RWPE1 (cell line): ENCODE data around the gene BAZ1B.
"Not testable (repeated sequence)": the region's sequence is repeated elsewhere in the genome, so short reads cannot be mapped to it uniquely, and the experiment has no call there.

Experiments used
- CTCF ChIA-PET: fragments of 350-600 bp; sonication (Branson Sonifier 250); formaldehyde crosslinking; extraction: SDS; loops from one replicate; lab custom pipeline; 2021; lab: Yijun Ruan, JAX
- POLR2A ChIA-PET: fragments of 400-600 bp; formaldehyde crosslinking; extraction: SDS; loops from one replicate; lab custom pipeline; 2020; ENCODE audit warnings: antibody characterized with exemption; ENCODE audit not compliant: low non-redundant PET; lab: Yijun Ruan, JAX
- DNase-seq: peaks from one replicate; pipeline ENCODE4 v3.0.0; 2012; ENCODE audit warnings: low spot score
- H3K27ac ChIP-seq: fragments of 450-650 bp; 2 replicates; pipeline ENCODE4 v1.5.1; 2017
- TF ChIP-seq, protein P1 (sequence below): fragments of 450-650 bp; conservative IDR thresholded peaks from 2 replicates; pipeline ENCODE4 v1.5.1; 2017; ENCODE audit warnings: low read depth, mild to moderate bottlenecking

The BAZ1B gene

GRCh38 chr7:73507556-73507955, 14.5 kb downstream of the BAZ1B start:
- TF ChIP-seq, protein P1, sequence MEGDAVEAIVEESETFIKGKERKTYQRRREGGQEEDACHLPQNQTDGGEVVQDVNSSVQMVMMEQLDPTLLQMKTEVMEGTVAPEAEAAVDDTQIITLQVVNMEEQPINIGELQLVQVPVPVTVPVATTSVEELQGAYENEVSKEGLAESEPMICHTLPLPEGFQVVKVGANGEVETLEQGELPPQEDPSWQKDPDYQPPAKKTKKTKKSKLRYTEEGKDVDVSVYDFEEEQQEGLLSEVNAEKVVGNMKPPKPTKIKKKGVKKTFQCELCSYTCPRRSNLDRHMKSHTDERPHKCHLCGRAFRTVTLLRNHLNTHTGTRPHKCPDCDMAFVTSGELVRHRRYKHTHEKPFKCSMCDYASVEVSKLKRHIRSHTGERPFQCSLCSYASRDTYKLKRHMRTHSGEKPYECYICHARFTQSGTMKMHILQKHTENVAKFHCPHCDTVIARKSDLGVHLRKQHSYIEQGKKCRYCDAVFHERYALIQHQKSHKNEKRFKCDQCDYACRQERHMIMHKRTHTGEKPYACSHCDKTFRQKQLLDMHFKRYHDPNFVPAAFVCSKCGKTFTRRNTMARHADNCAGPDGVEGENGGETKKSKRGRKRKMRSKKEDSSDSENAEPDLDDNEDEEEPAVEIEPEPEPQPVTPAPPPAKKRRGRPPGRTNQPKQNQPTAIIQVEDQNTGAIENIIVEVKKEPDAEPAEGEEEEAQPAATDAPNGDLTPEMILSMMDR: no peak
- ChIA-PET CTCF (no interaction called here), POLR2A (no interaction called here)
- DNase-seq: no peak
- no peak overlapping the region for H3K27ac ChIP-seq

DNA sequence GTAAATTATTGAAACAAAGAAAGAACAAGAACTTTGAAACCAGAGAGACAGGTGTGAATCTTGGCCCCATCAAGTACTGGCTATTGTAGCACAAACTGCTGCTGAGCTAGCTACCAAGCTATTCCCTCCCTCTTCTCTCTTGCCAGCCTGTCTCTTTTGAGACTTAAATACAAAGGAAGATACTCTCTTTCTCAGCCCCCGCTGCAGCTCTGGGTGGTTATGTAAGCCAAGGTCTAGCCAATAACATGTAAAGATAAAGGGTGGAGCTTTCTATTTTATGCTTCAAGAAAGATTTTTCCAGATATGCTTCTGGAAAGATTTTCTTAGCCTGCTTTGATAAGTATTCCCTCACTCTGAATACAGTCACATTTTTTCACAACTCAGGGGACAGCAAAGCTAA, 17.2 kb downstream of the BAZ1B start:
- CTCF ChIA-PET: interaction anchor here (0.6 kb wide), 1 partner anchor 71 kb away, joined by 3 read pairs; no protein-coding TSS in a partner anchor

DNA sequence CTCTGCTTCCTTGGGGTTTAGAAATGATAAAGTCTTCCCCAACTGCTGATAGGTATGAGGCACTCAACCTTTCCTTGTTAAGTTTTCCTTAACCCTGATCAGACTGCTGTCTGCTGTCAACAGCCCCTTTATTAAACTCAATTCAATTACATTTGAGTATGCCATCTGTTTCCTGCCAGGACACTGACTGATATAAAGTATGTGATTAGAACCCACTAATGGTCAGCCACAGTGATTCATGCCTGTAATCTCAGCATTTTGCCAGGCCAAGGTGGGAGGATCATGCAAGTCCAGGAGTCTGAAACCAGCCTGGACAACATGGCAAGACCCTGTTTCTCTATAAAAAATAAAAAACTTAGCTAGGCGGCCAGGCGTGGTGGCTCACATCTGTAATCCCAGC, 18.1 kb downstream of the BAZ1B start:
- TF ChIP-seq, protein P1: no peak
- CTCF ChIA-PET: no interaction called here

More for the DNA sequence above, 17.2 kb downstream of the BAZ1B start:
- no peak for DNase-seq
- TF ChIP-seq, protein P1: no peak
- H3K27ac ChIP-seq: no peak overlapping the region
- POLR2A ChIA-PET: no interaction called here

GRCh38 chr7:73503229-73503628, 18.9 kb downstream of the BAZ1B start:
- no peak for DNase-seq
- CTCF ChIA-PET: no interaction called here
- TF ChIP-seq, protein P1: no peak
- no peak overlapping the region for H3K27ac ChIP-seq
- POLR2A ChIA-PET: no interaction called here

More for the DNA sequence above, 18.1 kb downstream of the BAZ1B start:
- H3K27ac ChIP-seq: no peak overlapping the region
- POLR2A ChIA-PET: no interaction called here
- no peak for DNase-seq

DNA sequence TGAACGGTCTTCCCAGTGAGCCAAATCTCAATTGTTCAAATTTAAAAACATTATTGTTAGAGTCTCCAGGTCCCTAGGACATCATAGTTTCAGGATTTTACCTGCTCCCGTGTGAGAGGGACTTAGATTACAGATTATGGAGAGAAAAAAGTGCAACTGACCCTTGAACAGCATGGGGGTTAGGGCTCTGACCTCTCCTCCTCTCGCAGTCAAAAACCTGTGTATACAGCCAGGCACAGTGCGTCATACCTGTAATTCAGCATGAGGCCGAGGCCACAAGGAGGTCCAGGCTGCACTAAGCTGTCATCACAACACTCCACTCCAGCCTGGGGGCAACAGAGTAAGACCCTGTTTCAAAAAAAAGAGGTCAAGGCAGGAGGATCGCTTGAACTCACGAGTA, 25.5 kb downstream of the BAZ1B start:
- CTCF ChIA-PET: interaction anchor here (0.6 kb wide), 1 partner anchor 29 kb away, joined by 4 read pairs; no protein-coding TSS in a partner anchor
- TF ChIP-seq, protein P1: no peak
- DNase-seq: no peak
- POLR2A ChIA-PET: no interaction called here
- no peak overlapping the region for H3K27ac ChIP-seq

- H3K27ac ChIP-seq, POLR2A ChIA-PET, DNase-seq: not testable (repeated sequence)
- CTCF ChIA-PET: interaction anchor here (0.7 kb wide), 1 partner anchor 22 kb away, joined by 4 read pairs; no protein-coding TSS in a partner anchor
These were observed 26.6 kb downstream of the BAZ1B start for GRCh38 chr7:73495507-73495906.

DNA sequence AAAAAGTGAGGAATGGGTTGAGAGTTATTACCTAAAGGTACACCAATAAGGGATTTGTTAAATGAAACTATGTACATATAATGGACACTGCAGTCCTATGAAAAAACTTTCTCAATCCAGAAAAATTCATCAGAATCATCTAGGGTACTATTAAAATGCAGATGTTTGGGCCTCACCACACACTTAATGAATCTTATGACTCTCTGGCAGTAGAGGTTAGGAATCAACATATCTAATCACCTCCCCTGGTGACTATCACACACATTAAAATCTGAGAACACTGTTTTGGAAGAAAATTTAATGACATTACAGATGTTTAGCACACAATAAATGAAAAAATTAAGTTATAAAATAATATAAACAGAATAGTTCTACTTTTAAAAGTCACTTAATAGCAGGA, 32.1 kb downstream of the BAZ1B start:
- POLR2A ChIA-PET: no interaction called here
- no peak for DNase-seq
- H3K27ac ChIP-seq: no peak overlapping the region
- CTCF ChIA-PET: no interaction called here
- TF ChIP-seq, protein P1: no peak
